ENCODE measurements around the gene TTYH2.

DNA sequence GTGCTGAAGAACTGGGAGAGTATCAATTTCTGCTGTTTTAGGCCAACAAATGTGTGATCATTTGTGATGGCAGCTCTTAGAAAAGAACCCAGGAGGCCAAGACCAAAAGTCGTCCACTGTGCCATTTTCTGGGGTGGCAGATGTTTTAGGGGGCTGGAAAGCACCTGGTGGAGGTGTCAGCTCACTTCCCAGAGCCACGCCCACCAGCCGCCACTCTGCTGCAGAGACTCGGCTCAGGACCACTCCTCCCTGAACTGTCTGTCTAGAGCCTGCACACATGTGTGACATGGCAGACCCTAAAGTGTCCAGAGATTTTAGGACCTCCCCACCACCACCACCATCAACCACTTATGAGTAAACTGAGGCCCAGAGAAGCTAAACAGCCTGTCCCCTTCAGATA lies 33.8 kb upstream of the TTYH2 start:
- TF ChIP-seq EZH2 (IDR thresholded peaks at IDR 0.05; ENCODE audit: insufficient read depth, poor library complexity, severe bottlenecking) (no peak), EZH2phosphoT487 (IDR thresholded peaks at IDR 0.05; ENCODE audit: insufficient read depth, low read depth) (no peak)
